GM19023 (cell line): Measurements from ENCODE around the gene CCDC6.
"Not testable (repeated sequence)": the region's sequence is repeated elsewhere in the genome, so short reads cannot be mapped to it uniquely, and the experiment has no call there.

Experiments
- ATAC-seq: cut with Tn5 transposase; IDR thresholded peaks from one replicate; pipeline ENCODE4 v1.9.1; 2021; ENCODE audit warnings: mild to moderate bottlenecking, moderate library complexity; ENCODE audit not compliant: unreplicated experiment

The CCDC6 gene

GRCh38 chr10:59817773-59818172 lies 88.6 kb downstream of the CCDC6 start:
- ATAC-seq = no peak

GRCh38 chr10:59814878-59815277 lies 91.5 kb downstream of the CCDC6 start:
- no peak for ATAC-seq

GRCh38 chr10:59812519-59813122 lies 93.7 kb downstream of the CCDC6 start:
- ATAC-seq = no peak

- no peak for ATAC-seq
Observed at GRCh38 chr10:59809644-59809974, 96.7 kb downstream of the CCDC6 start.

GRCh38 chr10:59808896-59809643 lies 97.3 kb downstream of the CCDC6 start:
- peak; percentile 97 for ATAC-seq

- no peak for ATAC-seq
Observed at GRCh38 chr10:59807629-59808620, 98.4 kb downstream of the CCDC6 start.

- ATAC-seq = no peak
Observed at GRCh38 chr10:59805014-59805413, 101.3 kb downstream of the CCDC6 start.

- ATAC-seq = no peak
Observed at GRCh38 chr10:59804220-59804619, 102.1 kb downstream of the CCDC6 start.

GRCh38 chr10:59803714-59804113 lies 102.6 kb downstream of the CCDC6 start:
- ATAC-seq = no peak

GRCh38 chr10:59801171-59801570 lies 105.2 kb downstream of the CCDC6 start:
- ATAC-seq = no peak

GRCh38 chr10:59799421-59799820 lies 106.9 kb downstream of the CCDC6 start:
- ATAC-seq = no peak

- ATAC-seq = no peak
Observed at GRCh38 chr10:59793919-59794318, 112.4 kb downstream of the CCDC6 start.

GRCh38 chr10:59792812-59793211 lies 113.5 kb downstream of the CCDC6 start:
- no peak for ATAC-seq

GRCh38 chr10:59791601-59792000 lies 114.8 kb downstream of the CCDC6 start:
- ATAC-seq = no peak

- not testable (repeated sequence) for ATAC-seq
Observed at GRCh38 chr10:59790080-59790479, 116.3 kb downstream of the CCDC6 start.

- not testable (repeated sequence) for ATAC-seq
Observed at GRCh38 chr10:59788914-59789313, 117.4 kb downstream of the CCDC6 start.

- ATAC-seq = not testable (repeated sequence)
Observed at GRCh38 chr10:59787032-59787431, 119.3 kb downstream of the CCDC6 start.

- not testable (repeated sequence) for ATAC-seq
Observed at GRCh38 chr10:59785476-59785875, 120.9 kb downstream of the CCDC6 start.

- no peak for ATAC-seq
Observed at GRCh38 chr10:59781511-59781910, 124.8 kb downstream of the CCDC6 start.

GRCh38 chr10:59779756-59780533 lies 126.4 kb downstream of the CCDC6 start:
- no peak for ATAC-seq

GRCh38 chr10:59774451-59774850 lies 131.9 kb downstream of the CCDC6 start:
- ATAC-seq = no peak
